ENCODE measurements around the gene C2orf76.

C2orf76 gene

GRCh38 chr2:119291588-119292167 is 75.0 kb downstream of the C2orf76 start:
- Histone ChIP-seq H3K36me3 (ENCODE audit: control insufficient read depth, insufficient read depth, low read length, severe bottlenecking) (no peaks in the 10 kb centered on the region), H3K4me3 (ENCODE audit: low read length) (no peak overlapping the region), H3K9ac (ENCODE audit: low read length) (no peak overlapping the region), H3K27me3 (replicated peaks; ENCODE audit: control insufficient read depth, insufficient read depth, low read length) (no peaks in the 10 kb centered on the region), H3K9me3 (ENCODE audit: control insufficient read depth, low read length) (no peaks in the 10 kb centered on the region), H3K4me1 (ENCODE audit: control insufficient read depth, insufficient read depth, low read length) (peaks cover 17% of the 10 kb centered on the region)
- no peak for DNase-seq (ENCODE audit: low read depth)

- Histone ChIP-seq H3K36me3 (ENCODE audit: control insufficient read depth, insufficient read depth, low read length, severe bottlenecking) (no peaks in the 10 kb centered on the region), H3K9me3 (ENCODE audit: control insufficient read depth, low read length) (no peaks in the 10 kb centered on the region), H3K4me1 (ENCODE audit: control insufficient read depth, insufficient read depth, low read length) (peaks cover 17% of the 10 kb centered on the region), H3K27me3 (replicated peaks; ENCODE audit: control insufficient read depth, insufficient read depth, low read length) (no peaks in the 10 kb centered on the region), H3K9ac (ENCODE audit: low read length) (no peak overlapping the region), H3K4me3 (ENCODE audit: low read length) (no peak overlapping the region)
- peak; percentile 15 for DNase-seq (ENCODE audit: low read depth)
Measured at GRCh38 chr2:119290859-119291587, 75.6 kb downstream of the C2orf76 start.

DNA sequence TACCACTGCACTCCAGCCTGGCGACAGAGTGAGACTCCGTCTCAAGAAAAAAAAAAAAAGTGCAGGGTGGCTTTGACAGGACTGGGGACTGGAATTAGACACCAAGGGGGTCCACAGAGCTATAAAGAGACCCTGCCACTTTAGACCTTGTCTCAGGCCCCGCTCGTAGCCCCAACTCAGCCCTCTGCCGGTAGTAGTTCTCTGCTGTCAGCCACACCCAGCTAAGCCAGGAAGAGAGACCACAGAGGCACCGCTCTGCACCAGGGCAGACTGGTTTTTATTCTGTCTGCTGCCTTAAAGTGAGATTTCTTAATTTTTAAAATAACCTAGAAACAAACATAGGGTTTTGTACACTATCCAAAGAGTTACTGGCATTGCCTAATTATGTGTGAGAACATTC is 77.0 kb downstream of the C2orf76 start:
- no peaks in the 10 kb centered on the region for H3K9me3 ChIP-seq (ENCODE audit: control insufficient read depth, low read length)
- H3K4me1 ChIP-seq (ENCODE audit: control insufficient read depth, insufficient read depth, low read length), result peaks cover 18% of the 10 kb centered on the region
- no peaks in the 10 kb centered on the region for H3K27me3 ChIP-seq (replicated peaks; ENCODE audit: control insufficient read depth, insufficient read depth, low read length)

DNA sequence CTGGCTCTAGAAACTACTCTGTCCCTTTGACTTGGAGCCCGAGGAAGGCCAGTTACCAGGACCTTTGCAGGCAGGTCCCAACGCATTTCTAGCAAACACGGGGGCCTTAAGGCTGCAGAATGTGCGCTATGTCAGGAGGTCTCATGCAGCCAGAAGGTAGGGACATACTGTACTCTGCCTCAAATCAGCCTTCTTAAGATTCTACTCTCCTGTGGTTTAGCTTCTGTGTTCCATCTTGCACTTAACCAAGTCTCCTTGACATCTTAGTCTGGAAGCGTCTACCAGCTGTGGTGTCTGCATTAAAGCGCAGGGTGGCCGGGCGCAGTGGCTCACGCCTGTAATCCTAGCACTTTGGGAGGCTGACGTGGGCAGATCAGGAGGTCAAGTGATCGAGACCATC is 77.5 kb downstream of the C2orf76 start:
- no peaks in the 10 kb centered on the region for H3K27me3 ChIP-seq (replicated peaks; ENCODE audit: control insufficient read depth, insufficient read depth, low read length)
- H3K4me3 ChIP-seq (ENCODE audit: low read length), result no peak overlapping the region
- H3K36me3 ChIP-seq (ENCODE audit: control insufficient read depth, insufficient read depth, low read length, severe bottlenecking), result no peaks in the 10 kb centered on the region
- DNase-seq (ENCODE audit: low read depth), result no peak
- no peak overlapping the region for H3K9ac ChIP-seq (ENCODE audit: low read length)
- H3K9me3 ChIP-seq (ENCODE audit: control insufficient read depth, low read length), result no peaks in the 10 kb centered on the region
- peaks cover 24% of the 10 kb centered on the region for H3K4me1 ChIP-seq (ENCODE audit: control insufficient read depth, insufficient read depth, low read length)

More for the DNA sequence above, 77.0 kb downstream of the C2orf76 start:
- DNase-seq (ENCODE audit: low read depth), result no peak
- no peak overlapping the region for H3K9ac ChIP-seq (ENCODE audit: low read length)
- no peaks in the 10 kb centered on the region for H3K36me3 ChIP-seq (ENCODE audit: control insufficient read depth, insufficient read depth, low read length, severe bottlenecking)
- no peak overlapping the region for H3K4me3 ChIP-seq (ENCODE audit: low read length)

- Histone ChIP-seq H3K36me3 (ENCODE audit: control insufficient read depth, insufficient read depth, low read length, severe bottlenecking) (no peaks in the 10 kb centered on the region), H3K4me3 (ENCODE audit: low read length) (no peak overlapping the region), H3K9ac (ENCODE audit: low read length) (no peak overlapping the region), H3K9me3 (ENCODE audit: control insufficient read depth, low read length) (no peaks in the 10 kb centered on the region), H3K27me3 (replicated peaks; ENCODE audit: control insufficient read depth, insufficient read depth, low read length) (no peaks in the 10 kb centered on the region), H3K4me1 (ENCODE audit: control insufficient read depth, insufficient read depth, low read length) (peaks cover 29% of the 10 kb centered on the region)
- no peak for DNase-seq (ENCODE audit: low read depth)
Measured at GRCh38 chr2:119288576-119288975, 78.1 kb downstream of the C2orf76 start.

DNA sequence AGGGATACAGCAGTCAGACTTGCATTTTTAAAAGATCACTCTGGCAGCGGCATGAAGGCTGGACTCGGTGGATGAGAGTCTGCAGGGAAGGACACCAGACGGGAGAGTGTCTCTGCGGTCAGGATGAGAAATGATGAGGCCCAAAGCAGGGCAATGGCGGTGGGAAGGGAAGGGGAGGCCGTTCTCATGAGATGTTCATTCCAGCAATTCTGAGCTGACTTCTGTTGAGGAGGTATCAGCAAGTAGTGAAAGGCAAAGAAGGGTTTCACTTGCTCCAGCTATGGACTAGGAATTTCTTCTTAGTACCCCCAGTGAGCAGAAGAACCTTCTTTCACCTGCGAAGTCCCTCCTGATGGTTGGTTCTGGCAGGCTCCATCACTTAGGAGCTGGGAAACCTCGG is 80.0 kb downstream of the C2orf76 start:
- Histone ChIP-seq H3K9me3 (ENCODE audit: control insufficient read depth, low read length) (no peaks in the 10 kb centered on the region), H3K36me3 (ENCODE audit: control insufficient read depth, insufficient read depth, low read length, severe bottlenecking) (no peaks in the 10 kb centered on the region), H3K27me3 (replicated peaks; ENCODE audit: control insufficient read depth, insufficient read depth, low read length) (no peaks in the 10 kb centered on the region), H3K4me3 (ENCODE audit: low read length) (no peak overlapping the region), H3K4me1 (ENCODE audit: control insufficient read depth, insufficient read depth, low read length) (peaks cover 43% of the 10 kb centered on the region), H3K9ac (ENCODE audit: low read length) (no peak overlapping the region)
- DNase-seq (ENCODE audit: low read depth), result no peak

- no peaks in the 10 kb centered on the region for H3K9me3 ChIP-seq (ENCODE audit: control insufficient read depth, low read length)
- H3K9ac ChIP-seq (ENCODE audit: low read length), result no peak overlapping the region
- DNase-seq (ENCODE audit: low read depth), result no peak
- peak overlapping the region; percentile 28 for H3K4me3 ChIP-seq (ENCODE audit: low read length)
- H3K4me1 ChIP-seq (ENCODE audit: control insufficient read depth, insufficient read depth, low read length), result peaks cover 31% of the 10 kb centered on the region
- no peaks in the 10 kb centered on the region for H3K27me3 ChIP-seq (replicated peaks; ENCODE audit: control insufficient read depth, insufficient read depth, low read length)
- no peaks in the 10 kb centered on the region for H3K36me3 ChIP-seq (ENCODE audit: control insufficient read depth, insufficient read depth, low read length, severe bottlenecking)
Measured at GRCh38 chr2:119283873-119284331, 82.7 kb downstream of the C2orf76 start.

DNA sequence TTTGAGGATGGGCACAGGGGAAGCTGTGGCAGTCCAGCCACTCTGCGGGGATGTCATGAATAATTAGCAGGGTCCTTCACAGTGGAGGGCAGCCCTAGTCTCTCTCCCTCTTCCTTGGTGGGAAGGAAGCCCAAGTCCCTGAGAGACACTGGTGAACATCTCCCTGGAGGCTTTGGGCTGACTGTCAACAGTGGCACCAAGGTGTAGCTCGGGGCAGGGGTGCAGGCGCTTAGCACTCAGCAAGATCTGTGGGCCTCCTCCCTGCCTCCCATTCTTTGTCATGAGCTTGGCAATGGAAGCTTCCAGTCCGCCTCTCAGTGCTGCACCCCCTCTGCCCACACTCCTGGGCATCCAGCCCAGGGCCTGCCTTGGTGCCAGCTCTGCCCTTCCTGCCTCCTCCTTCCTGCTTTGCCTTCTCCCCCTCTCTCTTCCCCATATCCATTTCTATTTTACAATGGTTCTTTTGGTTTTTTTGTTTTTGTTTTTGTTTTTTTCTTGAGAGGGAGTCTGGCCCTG is 83.6 kb downstream of the C2orf76 start:
- H3K9me3 ChIP-seq (ENCODE audit: control insufficient read depth, low read length), result no peaks in the 10 kb centered on the region
- no peak overlapping the region for H3K4me3 ChIP-seq (ENCODE audit: low read length)
- no peaks in the 10 kb centered on the region for H3K27me3 ChIP-seq (replicated peaks; ENCODE audit: control insufficient read depth, insufficient read depth, low read length)
- no peak for DNase-seq (ENCODE audit: low read depth)
- peaks cover 30% of the 10 kb centered on the region for H3K4me1 ChIP-seq (ENCODE audit: control insufficient read depth, insufficient read depth, low read length)
- H3K9ac ChIP-seq (ENCODE audit: low read length), result no peak overlapping the region
- no peaks in the 10 kb centered on the region for H3K36me3 ChIP-seq (ENCODE audit: control insufficient read depth, insufficient read depth, low read length, severe bottlenecking)

DNA sequence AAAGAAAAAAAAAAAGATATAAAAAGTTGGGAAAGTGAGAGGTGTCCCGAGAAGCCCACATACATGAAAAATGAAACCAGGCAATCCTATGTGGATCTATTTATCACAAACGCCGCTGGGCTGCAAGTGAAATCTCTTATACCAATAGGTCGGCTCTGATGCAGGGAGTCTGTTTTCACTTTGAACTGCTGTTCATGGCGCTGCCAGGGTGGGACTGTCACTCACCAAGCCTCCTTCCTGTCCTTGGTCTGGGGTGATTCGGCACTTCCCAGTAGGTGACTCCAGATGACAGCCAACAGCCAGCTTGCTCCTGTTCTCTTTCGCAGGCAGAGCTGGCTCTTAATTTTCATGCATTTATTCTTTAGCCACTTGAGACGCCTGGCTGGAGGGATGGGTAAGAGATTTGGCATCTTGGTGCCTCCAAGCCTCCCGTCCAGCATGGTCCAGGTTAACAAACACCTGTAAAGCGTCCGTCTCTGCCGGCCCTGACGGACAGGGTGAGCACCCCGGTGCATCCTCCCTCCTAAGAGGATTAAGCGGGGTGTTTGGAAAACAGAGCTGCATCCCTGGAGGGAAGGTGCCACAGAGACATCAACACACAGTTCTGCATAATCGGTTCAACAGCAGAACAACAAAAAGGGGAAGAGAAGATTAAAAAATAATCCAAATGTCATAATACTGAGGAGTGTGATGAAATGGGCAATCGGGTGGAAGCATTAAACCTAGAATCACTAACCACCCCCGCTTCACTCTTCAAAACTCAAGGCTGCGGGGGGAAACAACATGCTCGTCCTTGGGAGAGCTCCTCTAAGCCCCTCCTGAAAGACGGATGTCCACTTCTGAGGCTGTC is 84.3 kb downstream of the C2orf76 start:
- no peak overlapping the region for H3K4me3 ChIP-seq (ENCODE audit: low read length)
- no peak for DNase-seq (ENCODE audit: low read depth)
- no peaks in the 10 kb centered on the region for H3K27me3 ChIP-seq (replicated peaks; ENCODE audit: control insufficient read depth, insufficient read depth, low read length)
- H3K36me3 ChIP-seq (ENCODE audit: control insufficient read depth, insufficient read depth, low read length, severe bottlenecking), result no peaks in the 10 kb centered on the region
- no peaks in the 10 kb centered on the region for H3K9me3 ChIP-seq (ENCODE audit: control insufficient read depth, low read length)
- H3K4me1 ChIP-seq (ENCODE audit: control insufficient read depth, insufficient read depth, low read length), result peaks cover 30% of the 10 kb centered on the region
- no peak overlapping the region for H3K9ac ChIP-seq (ENCODE audit: low read length)

DNA sequence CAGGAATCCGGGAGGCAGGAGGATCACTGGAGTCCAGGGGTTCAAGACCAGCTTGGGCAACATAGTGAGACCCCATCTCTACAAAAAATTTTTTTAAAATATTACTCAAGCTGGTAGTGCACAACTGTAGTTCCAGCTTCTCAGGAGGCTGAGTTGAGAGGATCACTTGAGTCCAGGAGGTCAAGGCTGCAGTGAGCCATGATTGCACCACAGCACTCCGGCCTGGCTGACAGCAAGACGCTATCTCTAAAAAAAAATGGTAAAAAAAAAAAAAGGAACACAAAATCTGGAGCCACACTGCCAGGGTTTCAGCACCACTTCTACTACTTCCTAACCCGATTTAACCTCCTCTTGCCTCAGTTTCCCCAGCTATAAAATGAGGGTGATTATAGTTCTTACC is 86.0 kb downstream of the C2orf76 start:
- Histone ChIP-seq H3K9ac (ENCODE audit: low read length) (no peak overlapping the region), H3K4me3 (ENCODE audit: low read length) (no peak overlapping the region), H3K4me1 (ENCODE audit: control insufficient read depth, insufficient read depth, low read length) (peaks cover 30% of the 10 kb centered on the region), H3K27me3 (replicated peaks; ENCODE audit: control insufficient read depth, insufficient read depth, low read length) (no peaks in the 10 kb centered on the region), H3K36me3 (ENCODE audit: control insufficient read depth, insufficient read depth, low read length, severe bottlenecking) (no peaks in the 10 kb centered on the region), H3K9me3 (ENCODE audit: control insufficient read depth, low read length) (no peaks in the 10 kb centered on the region)
- no peak for DNase-seq (ENCODE audit: low read depth)

GRCh38 chr2:119279666-119280065 is 87.0 kb downstream of the C2orf76 start:
- Histone ChIP-seq H3K36me3 (ENCODE audit: control insufficient read depth, insufficient read depth, low read length, severe bottlenecking) (no peaks in the 10 kb centered on the region), H3K4me1 (ENCODE audit: control insufficient read depth, insufficient read depth, low read length) (peaks cover 29% of the 10 kb centered on the region), H3K27me3 (replicated peaks; ENCODE audit: control insufficient read depth, insufficient read depth, low read length) (no peaks in the 10 kb centered on the region), H3K9ac (ENCODE audit: low read length) (no peak overlapping the region), H3K4me3 (ENCODE audit: low read length) (no peak overlapping the region), H3K9me3 (ENCODE audit: control insufficient read depth, low read length) (no peaks in the 10 kb centered on the region)
- no peak for DNase-seq (ENCODE audit: low read depth)

Measured in adipocyte (in vitro differentiated cells).